IMR-90 (cell line): ENCODE results near the gene AKR1A1. TPM values are rescaled to one million over a fixed set of nuclear protein-coding genes. Genes with fewer than 3 reads are reported as not detected.

Experiments used
- ATAC-seq: fragments of 200-7000 bp; cut with Tn5 transposase; 2 replicates; pipeline ENCODE4 v1.9.1; 2020; ENCODE audit warnings: low read depth, mild to moderate bottlenecking, moderate library complexity
- BruUV-seq: library from RNA; stranded (reverse); fragments of 400-500 nt; replicated peaks from 2 replicates; lab custom pipeline; 2021; lab: Mats Ljungman, UMichigan
- CTCF ChIA-PET: fragments of 300-600 bp; formaldehyde crosslinking; extraction: SDS; loops from one replicate; lab custom pipeline; 2021; ENCODE audit warnings: antibody characterized with exemption; lab: Yijun Ruan, JAX
- POLR2A ChIA-PET: fragments of 300-600 bp; sonication (Branson Sonifier 250); formaldehyde crosslinking; loops from one replicate; lab custom pipeline; 2022; ENCODE audit warnings: antibody characterized with exemption; ENCODE audit not compliant: unreplicated experiment; lab: Charles Lee
- DNase-seq: peaks from one replicate; pipeline ENCODE4 v3.0.0; 2013
- H2AFZ ChIP-seq: replicated peaks from 2 replicates; pipeline ENCODE3; 2013; ENCODE audit warnings: low read length, mild to moderate bottlenecking; ENCODE audit not compliant: poor library complexity
- H2AK5ac ChIP-seq: 2 replicates; pipeline ENCODE4 v1.6.1; 2013; ENCODE audit warnings: low read depth, low read length, inconsistent platforms
- H2AK9ac ChIP-seq: replicated peaks from 2 replicates; pipeline ENCODE3; 2013; ENCODE audit warnings: mild to moderate bottlenecking, low read depth, low read length, moderate library complexity; ENCODE audit not compliant: poor library complexity
- H2BK120ac ChIP-seq: 2 replicates; pipeline ENCODE4 v1.6.1; 2013; ENCODE audit warnings: low read depth, low read length, inconsistent platforms
- H2BK15ac ChIP-seq: 3 replicates; pipeline ENCODE4 v1.6.1; 2013; ENCODE audit warnings: low read depth, low read length, inconsistent platforms
- H2BK20ac ChIP-seq: 2 replicates; pipeline ENCODE4 v1.6.1; 2013; ENCODE audit warnings: low read depth, mild to moderate bottlenecking, inconsistent platforms, low read length, moderate library complexity
- H2BK5ac ChIP-seq: 2 replicates; pipeline ENCODE4 v1.6.1; 2013; ENCODE audit warnings: mild to moderate bottlenecking, low read depth, low read length, inconsistent platforms; ENCODE audit not compliant: poor library complexity, severe bottlenecking
- H3K14ac ChIP-seq: replicated peaks from 2 replicates; pipeline ENCODE4 v1.6.1; 2013; ENCODE audit warnings: low read depth, low read length, inconsistent platforms
- H3K18ac ChIP-seq: 2 replicates; pipeline ENCODE4 v1.6.1; 2013; ENCODE audit warnings: low read depth, low read length, control low read depth
- H3K23ac ChIP-seq: 2 replicates; pipeline ENCODE4 v1.6.1; 2013; ENCODE audit warnings: low read depth, low read length, inconsistent platforms
- H3K27ac ChIP-seq: 2 replicates; pipeline ENCODE4 v1.5.1; 2013; ENCODE audit warnings: mild to moderate bottlenecking, control low read depth, low read length; ENCODE audit not compliant: insufficient read depth
- H3K27me3 ChIP-seq: 2 replicates; pipeline ENCODE4 v1.6.1; 2013; ENCODE audit warnings: low read length; ENCODE audit not compliant: control insufficient read depth, insufficient read depth
- H3K36me3 ChIP-seq: 2 replicates; pipeline ENCODE4 v1.6.1; 2013; ENCODE audit warnings: low read length, mixed read lengths; ENCODE audit not compliant: control insufficient read depth, insufficient read depth
- H3K4ac ChIP-seq: 2 replicates; pipeline ENCODE4 v1.6.1; 2013; ENCODE audit warnings: low read depth, low read length, inconsistent platforms
- H3K4me1 ChIP-seq: 2 replicates; pipeline ENCODE4 v1.6.1; 2013; ENCODE audit warnings: low read length, mixed read lengths; ENCODE audit not compliant: control insufficient read depth, insufficient read depth
- H3K4me2 ChIP-seq: 2 replicates; pipeline ENCODE4 v1.6.1; 2013; ENCODE audit warnings: low read depth, mild to moderate bottlenecking, control low read depth, low read length, moderate library complexity
- H3K4me3 ChIP-seq: 2 replicates; pipeline ENCODE4 v1.5.1; 2013; ENCODE audit warnings: low read depth, mild to moderate bottlenecking, control low read depth, low read length, moderate library complexity; ENCODE audit not compliant: insufficient read depth
- H3K56ac ChIP-seq: 2 replicates; pipeline ENCODE4 v1.6.1; 2013; ENCODE audit warnings: low read length, inconsistent platforms; ENCODE audit not compliant: insufficient read depth; ENCODE audit errors: extremely low read depth
- H3K79me1 ChIP-seq, 2 experiments: 2 replicates each; pipeline ENCODE4 v1.6.1; 2013; ENCODE audit warnings: low read length in 2 of 2, inconsistent platforms in 1 of 2, low read depth in 1 of 2
- H3K9ac ChIP-seq: 2 replicates; pipeline ENCODE4 v1.6.1; 2013; ENCODE audit warnings: low read depth, low read length, control low read depth
- H3K9me1 ChIP-seq: 2 replicates; pipeline ENCODE4 v1.6.1; 2013; ENCODE audit warnings: low read length, inconsistent platforms; ENCODE audit not compliant: insufficient read depth
- H3K9me3 ChIP-seq: 2 replicates; pipeline ENCODE4 v1.6.1; 2013; ENCODE audit warnings: low read length; ENCODE audit not compliant: control insufficient read depth, insufficient read depth
- H4K20me1 ChIP-seq: 2 replicates; pipeline ENCODE4 v1.6.1; 2013; ENCODE audit warnings: low read length, inconsistent platforms; ENCODE audit not compliant: insufficient read depth
- H4K5ac ChIP-seq: 2 replicates; pipeline ENCODE4 v1.6.1; 2013; ENCODE audit warnings: mild to moderate bottlenecking, low read depth, low read length, control low read depth
- H4K8ac ChIP-seq, 2 experiments: 2 replicates each; pipeline ENCODE4 v1.6.1; 2013; ENCODE audit warnings: low read depth in 2 of 2, low read length in 2 of 2, control low read depth in 1 of 2, inconsistent platforms in 1 of 2
- H4K91ac ChIP-seq: 2 replicates; pipeline ENCODE4 v1.6.1; 2013; ENCODE audit warnings: low read depth, low read length, inconsistent platforms; ENCODE audit not compliant: insufficient read depth
- MAFK ChIP-seq: IDR thresholded peaks from 2 replicates; pipeline ENCODE4 v1.6.1; 2012; ENCODE audit warnings: low read depth, low read length, improper control_type of control experiment
- MAZ ChIP-seq: IDR thresholded peaks from 2 replicates; pipeline ENCODE4 v1.6.1; 2012; ENCODE audit warnings: low read depth, mild to moderate bottlenecking, low read length, improper control_type of control experiment, moderate library complexity, borderline replicate concordance
- MXI1 ChIP-seq: IDR thresholded peaks from 2 replicates; pipeline ENCODE4 v1.6.1; 2012; ENCODE audit warnings: low read depth, mild to moderate bottlenecking, low read length, moderate library complexity, borderline replicate concordance
- RCOR1 ChIP-seq: IDR thresholded peaks from 2 replicates; pipeline ENCODE4 v1.6.1; 2012; ENCODE audit warnings: mild to moderate bottlenecking, low read length, improper control_type of control experiment; ENCODE audit not compliant: insufficient replicate concordance
- WGBS, 2 experiments: methylation state at CpG; one replicate each; pipeline versions ENCODE4 v1.1.5 to v1.1.7; 2013; ENCODE audit warnings: missing lambda C conversion rate in 2 of 2; ENCODE audit not compliant: insufficient read length in 1 of 2; ENCODE audit errors: extremely low coverage in 2 of 2; 5-methylcytosine and 5-hydroxymethylcytosine counted together
- dilution Hi-C: fragments of 300-500 bp; cut with HindIII; formaldehyde crosslinking; loops from one replicate; pipeline ENCODE4 v1.14.3; 2018; ENCODE audit warnings: low sequenced_read_pairs; ENCODE audit not compliant: unreplicated experiment
- in situ Hi-C: fragments of 300-500 bp; cut with MboI; formaldehyde crosslinking; loops from 3 replicates; pipeline ENCODE4 v1.14.3; 2019; ENCODE audit warnings: low sequenced_read_pairs, inconsistent platforms, mixed read lengths
- intact Hi-C: fragments of 100-400 bp; cut with micrococcal nuclease; formaldehyde crosslinking; loops from 2 replicates; pipeline ENCODE4 v1.10.0; 2022
- polyA plus RNA-seq, 3 experiments: library from polyadenylated mRNA; depleted of rRNA; stranded (reverse); fragments of >200 nt; gene quantifications; 2 replicates each; pipeline ENCODE4 v1.2.3, GENCODE V29; 2012; ENCODE audit warnings: low replicate concordance in 1 of 3
- total RNA-seq: library from RNA; depleted of rRNA; stranded (reverse); fragments of >200 nt; gene quantifications from 2 replicates; pipeline ENCODE4 v1.2.3, GENCODE V29; 2012
- TF ChIP-seq, protein P1 (sequence below): fragments of 150-350 bp; IDR thresholded peaks from 2 replicates; pipeline ENCODE4 v1.6.1; 2016; ENCODE audit warnings: low read depth, mild to moderate bottlenecking, low read length, moderate library complexity, borderline replicate concordance
- TF ChIP-seq, protein P2 (sequence below): fragments of 150-350 bp; IDR thresholded peaks from 2 replicates; pipeline ENCODE4 v1.6.1; 2017; ENCODE audit warnings: mild to moderate bottlenecking, antibody characterized with exemption, low read length, low read depth

The AKR1A1 gene
- total and polyA plus RNA-seq, 2 of the 4 experiments (the other 2 are of a cell fraction): 141 to 151 TPM

GRCh38 chr1:45568421-45568820, 17.8 kb downstream of the AKR1A1 start:
- ATAC-seq (no peak), DNase-seq (no peak)
- Histone ChIP-seq H3K4me1 (no peaks in the 10 kb centered on the region), H3K27ac (no peak overlapping the region), H3K56ac (no peak overlapping the region), H4K5ac (no peak overlapping the region), H3K18ac (no peak overlapping the region), H2AK5ac (no peak overlapping the region), H2AFZ (no peak overlapping the region), H3K4me3 (no peak overlapping the region), H3K9me3 (no peaks in the 10 kb centered on the region), H3K9me1 (no peaks in the 10 kb centered on the region), H2BK15ac (no peak overlapping the region), H2BK5ac (no peak overlapping the region), H4K8ac (no peak overlapping the region), H3K4ac (no peak overlapping the region), H3K23ac (no peak overlapping the region), H3K27me3 (no peaks in the 10 kb centered on the region), H3K79me1 (peaks cover 0 to 12% of the 10 kb centered on the region in 2 experiments; a peak in 1 of 4 replicates), H4K91ac (no peak overlapping the region), H2BK120ac (no peak overlapping the region), H3K36me3 (peaks cover 35% of the 10 kb centered on the region), H3K4me2 (no peak overlapping the region), H4K20me1 (no peaks in the 10 kb centered on the region; the same call in 1 of the 2 replicates), H3K14ac (no peak overlapping the region), H3K9ac (no peak overlapping the region), H2BK20ac (no peak overlapping the region), H2AK9ac (no peak overlapping the region)
- CTCF ChIA-PET: no interaction called here
- no TSS peak for BruUV-seq
- POLR2A ChIA-PET: no interaction called here
- dilution Hi-C loops (no loop called here), in situ Hi-C loops (loop anchor here (5.0 kb wide), 2 partner anchors 51 to 556 kb away; partner anchors contain the start of genes HECTD3 and UROD), intact Hi-C loops (no loop called here)
- TF ChIP-seq, protein P1, sequence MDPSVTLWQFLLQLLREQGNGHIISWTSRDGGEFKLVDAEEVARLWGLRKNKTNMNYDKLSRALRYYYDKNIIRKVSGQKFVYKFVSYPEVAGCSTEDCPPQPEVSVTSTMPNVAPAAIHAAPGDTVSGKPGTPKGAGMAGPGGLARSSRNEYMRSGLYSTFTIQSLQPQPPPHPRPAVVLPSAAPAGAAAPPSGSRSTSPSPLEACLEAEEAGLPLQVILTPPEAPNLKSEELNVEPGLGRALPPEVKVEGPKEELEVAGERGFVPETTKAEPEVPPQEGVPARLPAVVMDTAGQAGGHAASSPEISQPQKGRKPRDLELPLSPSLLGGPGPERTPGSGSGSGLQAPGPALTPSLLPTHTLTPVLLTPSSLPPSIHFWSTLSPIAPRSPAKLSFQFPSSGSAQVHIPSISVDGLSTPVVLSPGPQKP: no peak
- TF ChIP-seq RCOR1 (no peak), MAFK (no peak), MAZ (no peak), MXI1 (no peak)
- TF ChIP-seq, protein P2, sequence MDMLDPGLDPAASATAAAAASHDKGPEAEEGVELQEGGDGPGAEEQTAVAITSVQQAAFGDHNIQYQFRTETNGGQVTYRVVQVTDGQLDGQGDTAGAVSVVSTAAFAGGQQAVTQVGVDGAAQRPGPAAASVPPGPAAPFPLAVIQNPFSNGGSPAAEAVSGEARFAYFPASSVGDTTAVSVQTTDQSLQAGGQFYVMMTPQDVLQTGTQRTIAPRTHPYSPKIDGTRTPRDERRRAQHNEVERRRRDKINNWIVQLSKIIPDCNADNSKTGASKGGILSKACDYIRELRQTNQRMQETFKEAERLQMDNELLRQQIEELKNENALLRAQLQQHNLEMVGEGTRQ: no peak
- WGBS, 2 experiments: 96% methylated on average over 4 of the region's 4 CpGs; no CpG with 5 or more reads in 1 of the 2 experiments
